Measurements from ENCODE around the gene PDK2.

DNA sequence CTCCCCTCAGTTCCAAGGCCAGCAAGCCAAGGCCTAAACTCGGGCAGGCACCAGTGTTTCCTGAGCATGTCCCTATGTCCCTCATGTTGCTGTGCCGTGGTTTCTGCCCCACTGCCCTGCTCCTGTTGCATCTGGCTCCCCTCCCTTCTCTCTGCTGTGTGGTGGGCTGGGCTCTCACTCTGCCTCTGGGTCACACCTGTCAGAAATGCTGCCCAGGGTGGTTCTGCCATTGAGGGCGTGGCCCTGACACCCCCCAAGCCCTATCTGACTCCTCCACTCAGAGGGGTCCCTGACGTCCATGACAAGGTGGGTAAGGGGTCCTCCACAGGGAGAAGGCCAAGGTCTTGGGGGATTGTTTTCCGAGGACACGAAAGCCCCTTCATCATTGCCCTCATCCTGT, 48.5 kb upstream of the PDK2 start:
- TF ChIP-seq, protein P1, sequence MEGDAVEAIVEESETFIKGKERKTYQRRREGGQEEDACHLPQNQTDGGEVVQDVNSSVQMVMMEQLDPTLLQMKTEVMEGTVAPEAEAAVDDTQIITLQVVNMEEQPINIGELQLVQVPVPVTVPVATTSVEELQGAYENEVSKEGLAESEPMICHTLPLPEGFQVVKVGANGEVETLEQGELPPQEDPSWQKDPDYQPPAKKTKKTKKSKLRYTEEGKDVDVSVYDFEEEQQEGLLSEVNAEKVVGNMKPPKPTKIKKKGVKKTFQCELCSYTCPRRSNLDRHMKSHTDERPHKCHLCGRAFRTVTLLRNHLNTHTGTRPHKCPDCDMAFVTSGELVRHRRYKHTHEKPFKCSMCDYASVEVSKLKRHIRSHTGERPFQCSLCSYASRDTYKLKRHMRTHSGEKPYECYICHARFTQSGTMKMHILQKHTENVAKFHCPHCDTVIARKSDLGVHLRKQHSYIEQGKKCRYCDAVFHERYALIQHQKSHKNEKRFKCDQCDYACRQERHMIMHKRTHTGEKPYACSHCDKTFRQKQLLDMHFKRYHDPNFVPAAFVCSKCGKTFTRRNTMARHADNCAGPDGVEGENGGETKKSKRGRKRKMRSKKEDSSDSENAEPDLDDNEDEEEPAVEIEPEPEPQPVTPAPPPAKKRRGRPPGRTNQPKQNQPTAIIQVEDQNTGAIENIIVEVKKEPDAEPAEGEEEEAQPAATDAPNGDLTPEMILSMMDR (IDR thresholded peaks at IDR 0.05 in 2 of 3, conservative IDR thresholded peaks at IDR 0.05 in 1 of 3; ENCODE audit: control insufficient read depth in 2 of 3, extremely low read depth in 1 of 3, insufficient read depth in 1 of 3, low read depth in 3 of 3, low read length in 3 of 3) = no peak
- TF ChIP-seq IKZF2 (IDR thresholded peaks at IDR 0.05) (no peak), MEF2A (IDR thresholded peaks at IDR 0.05; ENCODE audit: insufficient read depth, low read depth, low read length) (no peak), POLR2A (IDR thresholded peaks at IDR 0.05; ENCODE audit: low read depth, low read length) (no peak), KLF5 (IDR thresholded peaks at IDR 0.05; ENCODE audit: partially characterized antibody) (no peak), NFIC (IDR thresholded peaks at IDR 0.05; ENCODE audit: low read depth, low read length) (no peak)
- TF ChIP-seq, protein P2, sequence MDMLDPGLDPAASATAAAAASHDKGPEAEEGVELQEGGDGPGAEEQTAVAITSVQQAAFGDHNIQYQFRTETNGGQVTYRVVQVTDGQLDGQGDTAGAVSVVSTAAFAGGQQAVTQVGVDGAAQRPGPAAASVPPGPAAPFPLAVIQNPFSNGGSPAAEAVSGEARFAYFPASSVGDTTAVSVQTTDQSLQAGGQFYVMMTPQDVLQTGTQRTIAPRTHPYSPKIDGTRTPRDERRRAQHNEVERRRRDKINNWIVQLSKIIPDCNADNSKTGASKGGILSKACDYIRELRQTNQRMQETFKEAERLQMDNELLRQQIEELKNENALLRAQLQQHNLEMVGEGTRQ (IDR thresholded peaks at IDR 0.05; ENCODE audit: borderline replicate concordance, low read depth, low read length) = no peak
- TF ChIP-seq, protein P3, sequence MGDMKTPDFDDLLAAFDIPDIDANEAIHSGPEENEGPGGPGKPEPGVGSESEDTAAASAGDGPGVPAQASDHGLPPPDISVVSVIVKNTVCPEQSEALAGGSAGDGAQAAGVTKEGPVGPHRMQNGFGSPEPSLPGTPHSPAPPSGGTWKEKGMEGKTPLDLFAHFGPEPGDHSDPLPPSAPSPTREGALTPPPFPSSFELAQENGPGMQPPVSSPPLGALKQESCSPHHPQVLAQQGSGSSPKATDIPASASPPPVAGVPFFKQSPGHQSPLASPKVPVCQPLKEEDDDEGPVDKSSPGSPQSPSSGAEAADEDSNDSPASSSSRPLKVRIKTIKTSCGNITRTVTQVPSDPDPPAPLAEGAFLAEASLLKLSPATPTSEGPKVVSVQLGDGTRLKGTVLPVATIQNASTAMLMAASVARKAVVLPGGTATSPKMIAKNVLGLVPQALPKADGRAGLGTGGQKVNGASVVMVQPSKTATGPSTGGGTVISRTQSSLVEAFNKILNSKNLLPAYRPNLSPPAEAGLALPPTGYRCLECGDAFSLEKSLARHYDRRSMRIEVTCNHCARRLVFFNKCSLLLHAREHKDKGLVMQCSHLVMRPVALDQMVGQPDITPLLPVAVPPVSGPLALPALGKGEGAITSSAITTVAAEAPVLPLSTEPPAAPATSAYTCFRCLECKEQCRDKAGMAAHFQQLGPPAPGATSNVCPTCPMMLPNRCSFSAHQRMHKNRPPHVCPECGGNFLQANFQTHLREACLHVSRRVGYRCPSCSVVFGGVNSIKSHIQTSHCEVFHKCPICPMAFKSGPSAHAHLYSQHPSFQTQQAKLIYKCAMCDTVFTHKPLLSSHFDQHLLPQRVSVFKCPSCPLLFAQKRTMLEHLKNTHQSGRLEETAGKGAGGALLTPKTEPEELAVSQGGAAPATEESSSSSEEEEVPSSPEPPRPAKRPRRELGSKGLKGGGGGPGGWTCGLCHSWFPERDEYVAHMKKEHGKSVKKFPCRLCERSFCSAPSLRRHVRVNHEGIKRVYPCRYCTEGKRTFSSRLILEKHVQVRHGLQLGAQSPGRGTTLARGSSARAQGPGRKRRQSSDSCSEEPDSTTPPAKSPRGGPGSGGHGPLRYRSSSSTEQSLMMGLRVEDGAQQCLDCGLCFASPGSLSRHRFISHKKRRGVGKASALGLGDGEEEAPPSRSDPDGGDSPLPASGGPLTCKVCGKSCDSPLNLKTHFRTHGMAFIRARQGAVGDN (IDR thresholded peaks at IDR 0.05) = no peak
